IMR-90 (cell line): Measurements from ENCODE around the gene KCTD8.

ENCODE experiments used
- CTCF ChIP-seq: conservative IDR thresholded peaks from 2 replicates; pipeline ENCODE4 v1.5.1; 2012; ENCODE audit warnings: mild to moderate bottlenecking, low read depth, low read length, improper control_type of control experiment
- NFE2L2 ChIP-seq: fragments of 150-350 bp; IDR thresholded peaks from 2 replicates; pipeline ENCODE4 v1.6.1; 2016; ENCODE audit warnings: low read depth, mild to moderate bottlenecking, low read length
- POLR2A ChIP-seq: IDR thresholded peaks from 2 replicates; pipeline ENCODE4 v1.6.1; 2012; ENCODE audit warnings: mild to moderate bottlenecking, low read depth, low read length
- USF2 ChIP-seq: fragments of 150-350 bp; IDR thresholded peaks from 2 replicates; pipeline ENCODE4 v1.6.1; 2017; ENCODE audit warnings: mild to moderate bottlenecking, antibody characterized with exemption, low read length, low read depth

- no peak for TF ChIP-seq NFE2L2
- TF ChIP-seq CTCF: no peak
- TF ChIP-seq USF2: no peak
- TF ChIP-seq POLR2A: no peak
Observed at GRCh38 chr4:44186850-44187246, 261.8 kb downstream of the KCTD8 start.
